ENCODE data around the gene CHRNB1.

Gene CHRNB1

DNA sequence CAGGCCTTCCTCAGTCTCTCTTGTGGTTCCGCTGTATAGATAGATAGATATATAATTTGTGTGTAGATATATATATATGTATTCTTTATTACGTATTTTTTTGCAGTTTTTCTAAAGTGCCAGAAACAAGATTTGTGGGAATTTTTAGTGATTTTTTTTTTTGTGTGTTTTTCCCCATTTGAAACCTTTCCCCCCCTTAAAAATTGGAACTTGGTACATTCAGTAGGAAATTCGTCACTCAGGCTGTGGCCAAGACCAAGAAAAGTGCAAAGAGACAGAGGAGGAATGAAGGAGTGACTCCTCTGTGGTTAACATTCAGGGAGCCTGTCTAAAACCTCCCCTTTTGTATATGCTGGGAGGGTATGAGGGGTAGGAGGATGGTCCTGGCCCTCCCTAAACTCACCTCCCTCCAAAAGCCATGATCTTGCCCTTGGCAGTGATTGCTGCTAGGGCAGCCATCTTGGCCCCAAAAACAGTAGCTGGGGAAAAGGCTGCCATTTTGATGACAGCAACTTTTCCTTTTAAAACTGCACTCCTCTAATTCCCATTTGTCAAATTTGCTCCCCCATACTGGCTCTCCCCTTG, 15.2 kb downstream of the CHRNB1 start:
- no peak overlapping the region for H3K18ac ChIP-seq (ENCODE audit: low read length)
- no peak overlapping the region for H3K4ac ChIP-seq (ENCODE audit: low read length)
- no CpG with 5 or more reads among the region's 3 CpGs for WGBS, 2 donors (ENCODE audit: extremely low coverage in 2 of 2, insufficient read length in 2 of 2, insufficient replicate concordance in 1 of 2)
- no peak overlapping the region for H3K4me3 ChIP-seq (ENCODE audit: low read length in 2 of 2)
- H2BK5ac ChIP-seq (ENCODE audit: low read length): no peak overlapping the region
- no peak overlapping the region for H4K8ac ChIP-seq (ENCODE audit: low read depth, low read length)
- no peak overlapping the region for H3K27ac ChIP-seq (replicated peaks; ENCODE audit: low read length)
- no peak overlapping the region for H2BK12ac ChIP-seq (ENCODE audit: low read length)
- H3K4me2 ChIP-seq (ENCODE audit: insufficient read depth, low read length, poor library complexity, severe bottlenecking): no peak overlapping the region
- no peak overlapping the region for H3K14ac ChIP-seq (ENCODE audit: low read length)
- peaks cover 3 to 25% of the 10 kb centered on the region in 2 donors for H3K36me3 ChIP-seq (replicated peaks in 1 of 2; ENCODE audit: control insufficient read depth in 2 of 2, insufficient read depth in 2 of 2, low read length in 2 of 2)
- H3K9me3 ChIP-seq (replicated peaks in 1 of 2; ENCODE audit: control insufficient read depth in 2 of 2, insufficient read depth in 1 of 2, low read depth in 1 of 2, low read length in 2 of 2): peaks cover 0 to 4% of the 10 kb centered on the region in 2 donors
- no peak overlapping the region for H2BK120ac ChIP-seq (ENCODE audit: low read depth, low read length)
- H4K91ac ChIP-seq (ENCODE audit: low read depth, low read length, poor library complexity): no peak overlapping the region
- no peak overlapping the region for H3K23ac ChIP-seq (ENCODE audit: low read depth, low read length, poor library complexity)
- peaks cover 5% of the 10 kb centered on the region for H3K79me1 ChIP-seq (ENCODE audit: low read depth, low read length)
- H2BK15ac ChIP-seq (ENCODE audit: low read length): no peak overlapping the region
- H2AK5ac ChIP-seq (ENCODE audit: low read depth, low read length): no peak overlapping the region
- no peak overlapping the region for H2AFZ ChIP-seq (ENCODE audit: low read length)
- DNase-seq (ENCODE audit: low spot score): no peak
- H3K4me1 ChIP-seq (ENCODE audit: control insufficient read depth in 2 of 2, insufficient read depth in 1 of 2, low read depth in 1 of 2, low read length in 2 of 2): peaks cover 0 to 10% of the 10 kb centered on the region in 2 donors
- no peaks in the 10 kb centered on the region for H3K27me3 ChIP-seq (ENCODE audit: control insufficient read depth in 3 of 3, insufficient read depth in 3 of 3, low read depth in 1 of 3, low read length in 3 of 3)
- H3K9ac ChIP-seq (ENCODE audit: low read depth, low read length, poor library complexity): no peak overlapping the region

- WGBS, 2 donors (ENCODE audit: extremely low coverage in 2 of 2, insufficient read length in 2 of 2, insufficient replicate concordance in 1 of 2): no CpG with 5 or more reads among the region's 7 CpGs
- no peak overlapping the region for H3K23ac ChIP-seq (ENCODE audit: low read depth, low read length, poor library complexity)
- H2BK5ac ChIP-seq (ENCODE audit: low read length): peak overlapping the region; percentile 62
- H3K4ac ChIP-seq (ENCODE audit: low read length): no peak overlapping the region
- H3K9ac ChIP-seq (ENCODE audit: low read depth, low read length, poor library complexity): no peak overlapping the region
- H2BK120ac ChIP-seq (ENCODE audit: low read depth, low read length): no peak overlapping the region
- peak overlapping the region; percentile 49 for H3K18ac ChIP-seq (ENCODE audit: low read length)
- no peak overlapping the region for H4K91ac ChIP-seq (ENCODE audit: low read depth, low read length, poor library complexity)
- peaks cover 0 to 10% of the 10 kb centered on the region in 2 donors for H3K4me1 ChIP-seq (ENCODE audit: control insufficient read depth in 2 of 2, insufficient read depth in 1 of 2, low read depth in 1 of 2, low read length in 2 of 2)
- H3K9me3 ChIP-seq (replicated peaks in 1 of 2; ENCODE audit: control insufficient read depth in 2 of 2, insufficient read depth in 1 of 2, low read depth in 1 of 2, low read length in 2 of 2): peaks cover 0 to 4% of the 10 kb centered on the region in 2 donors
- peak overlapping the region; percentile 98 for H2AK5ac ChIP-seq (ENCODE audit: low read depth, low read length)
- H3K27me3 ChIP-seq (ENCODE audit: control insufficient read depth in 3 of 3, insufficient read depth in 3 of 3, low read depth in 1 of 3, low read length in 3 of 3): no peaks in the 10 kb centered on the region
- H4K8ac ChIP-seq (ENCODE audit: low read depth, low read length): no peak overlapping the region
- no peak overlapping the region for H3K14ac ChIP-seq (ENCODE audit: low read length)
- no peak overlapping the region for H2BK12ac ChIP-seq (ENCODE audit: low read length)
- no peak for DNase-seq (ENCODE audit: low spot score)
- no peak overlapping the region for H2BK15ac ChIP-seq (ENCODE audit: low read length)
- no peak overlapping the region for H3K4me2 ChIP-seq (ENCODE audit: insufficient read depth, low read length, poor library complexity, severe bottlenecking)
- no peak overlapping the region for H2AFZ ChIP-seq (ENCODE audit: low read length)
- no peak overlapping the region for H3K4me3 ChIP-seq (ENCODE audit: low read length in 2 of 2)
- peak overlapping the region; percentile 12 for H3K27ac ChIP-seq (replicated peaks; ENCODE audit: low read length)
- peaks cover 3 to 30% of the 10 kb centered on the region in 2 donors for H3K36me3 ChIP-seq (replicated peaks in 1 of 2; ENCODE audit: control insufficient read depth in 2 of 2, insufficient read depth in 2 of 2, low read length in 2 of 2)
- H3K79me1 ChIP-seq (ENCODE audit: low read depth, low read length): peaks cover 5% of the 10 kb centered on the region
These were observed 16.2 kb downstream of the CHRNB1 start for GRCh38 chr17:7460850-7461660.

GRCh38 chr17:7462474-7463371, 17.9 kb downstream of the CHRNB1 start:
- H2BK5ac ChIP-seq (ENCODE audit: low read length): no peak overlapping the region

More at GRCh38 chr17:7462474-7463371, 17.9 kb downstream of the CHRNB1 start:
- H3K9ac ChIP-seq (ENCODE audit: low read depth, low read length, poor library complexity): no peak overlapping the region
- peak overlapping the region; percentile 63 for H2BK15ac ChIP-seq (ENCODE audit: low read length)
- H3K4ac ChIP-seq (ENCODE audit: low read length): no peak overlapping the region
- peaks cover 8% of the 10 kb centered on the region for H3K79me1 ChIP-seq (ENCODE audit: low read depth, low read length)
- H3K27ac ChIP-seq (replicated peaks; ENCODE audit: low read length): no peak overlapping the region
- no peak overlapping the region for H4K8ac ChIP-seq (ENCODE audit: low read depth, low read length)
- no peak for DNase-seq (ENCODE audit: low spot score)
- H3K27me3 ChIP-seq (ENCODE audit: control insufficient read depth in 3 of 3, insufficient read depth in 3 of 3, low read depth in 1 of 3, low read length in 3 of 3): no peaks in the 10 kb centered on the region
- H2AK5ac ChIP-seq (ENCODE audit: low read depth, low read length): peak overlapping the region; percentile 98
- no peak overlapping the region for H3K4me2 ChIP-seq (ENCODE audit: insufficient read depth, low read length, poor library complexity, severe bottlenecking)
- H3K9me3 ChIP-seq (replicated peaks in 1 of 2; ENCODE audit: control insufficient read depth in 2 of 2, insufficient read depth in 1 of 2, low read depth in 1 of 2, low read length in 2 of 2): no peaks in the 10 kb centered on the region
- H3K18ac ChIP-seq (ENCODE audit: low read length): peak overlapping the region; percentile 51
- H2BK12ac ChIP-seq (ENCODE audit: low read length): peak overlapping the region; percentile 75
- H3K23ac ChIP-seq (ENCODE audit: low read depth, low read length, poor library complexity): no peak overlapping the region
- peak overlapping the region; percentile 7 for H4K91ac ChIP-seq (ENCODE audit: low read depth, low read length, poor library complexity)
- peaks cover 5 to 36% of the 10 kb centered on the region in 2 donors for H3K36me3 ChIP-seq (replicated peaks in 1 of 2; ENCODE audit: control insufficient read depth in 2 of 2, insufficient read depth in 2 of 2, low read length in 2 of 2)
- peaks cover 5 to 10% of the 10 kb centered on the region in 2 donors for H3K4me1 ChIP-seq (ENCODE audit: control insufficient read depth in 2 of 2, insufficient read depth in 1 of 2, low read depth in 1 of 2, low read length in 2 of 2)
- H2AFZ ChIP-seq (ENCODE audit: low read length): no peak overlapping the region
- H3K4me3 ChIP-seq (ENCODE audit: low read length in 2 of 2): no peak overlapping the region
- H2BK120ac ChIP-seq (ENCODE audit: low read depth, low read length): no peak overlapping the region
- H3K14ac ChIP-seq (ENCODE audit: low read length): peak overlapping the region; percentile 83
- 100% methylated on average over 2 of the region's 44 CpGs; no CpG with 5 or more reads in 1 of the 2 donors for WGBS, 2 donors (ENCODE audit: extremely low coverage in 2 of 2, insufficient read length in 2 of 2, insufficient replicate concordance in 1 of 2)
